ENCODE data around the gene PRRT4.

DNA sequence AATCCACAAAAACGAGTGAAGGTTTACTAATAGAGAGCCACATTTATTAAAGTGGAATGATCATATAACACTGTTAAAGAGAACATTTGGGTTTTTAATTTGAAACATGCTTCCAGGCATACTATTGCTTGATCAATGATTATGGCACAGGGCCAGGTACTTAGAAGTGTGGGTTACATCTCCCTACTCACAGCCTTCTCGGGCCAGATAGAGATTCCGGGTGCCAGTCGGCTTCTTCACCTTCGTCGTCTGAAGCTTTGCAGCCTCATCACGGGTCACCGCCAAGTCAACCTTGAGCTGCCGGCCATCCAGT lies 37.2 kb downstream of the PRRT4 start:
- TF ChIP-seq, protein P1, sequence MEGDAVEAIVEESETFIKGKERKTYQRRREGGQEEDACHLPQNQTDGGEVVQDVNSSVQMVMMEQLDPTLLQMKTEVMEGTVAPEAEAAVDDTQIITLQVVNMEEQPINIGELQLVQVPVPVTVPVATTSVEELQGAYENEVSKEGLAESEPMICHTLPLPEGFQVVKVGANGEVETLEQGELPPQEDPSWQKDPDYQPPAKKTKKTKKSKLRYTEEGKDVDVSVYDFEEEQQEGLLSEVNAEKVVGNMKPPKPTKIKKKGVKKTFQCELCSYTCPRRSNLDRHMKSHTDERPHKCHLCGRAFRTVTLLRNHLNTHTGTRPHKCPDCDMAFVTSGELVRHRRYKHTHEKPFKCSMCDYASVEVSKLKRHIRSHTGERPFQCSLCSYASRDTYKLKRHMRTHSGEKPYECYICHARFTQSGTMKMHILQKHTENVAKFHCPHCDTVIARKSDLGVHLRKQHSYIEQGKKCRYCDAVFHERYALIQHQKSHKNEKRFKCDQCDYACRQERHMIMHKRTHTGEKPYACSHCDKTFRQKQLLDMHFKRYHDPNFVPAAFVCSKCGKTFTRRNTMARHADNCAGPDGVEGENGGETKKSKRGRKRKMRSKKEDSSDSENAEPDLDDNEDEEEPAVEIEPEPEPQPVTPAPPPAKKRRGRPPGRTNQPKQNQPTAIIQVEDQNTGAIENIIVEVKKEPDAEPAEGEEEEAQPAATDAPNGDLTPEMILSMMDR (tag by site-specific recombination; IDR thresholded peaks at IDR 0.05): no peak
- no peak for TF ChIP-seq ZBTB17 (tag by site-specific recombination; IDR thresholded peaks at IDR 0.05)
- TF ChIP-seq, protein P2, sequence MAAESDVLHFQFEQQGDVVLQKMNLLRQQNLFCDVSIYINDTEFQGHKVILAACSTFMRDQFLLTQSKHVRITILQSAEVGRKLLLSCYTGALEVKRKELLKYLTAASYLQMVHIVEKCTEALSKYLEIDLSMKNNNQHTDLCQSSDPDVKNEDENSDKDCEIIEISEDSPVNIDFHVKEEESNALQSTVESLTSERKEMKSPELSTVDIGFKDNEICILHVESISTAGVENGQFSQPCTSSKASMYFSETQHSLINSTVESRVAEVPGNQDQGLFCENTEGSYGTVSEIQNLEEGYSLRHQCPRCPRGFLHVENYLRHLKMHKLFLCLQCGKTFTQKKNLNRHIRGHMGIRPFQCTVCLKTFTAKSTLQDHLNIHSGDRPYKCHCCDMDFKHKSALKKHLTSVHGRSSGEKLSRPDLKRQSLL (tag by site-specific recombination; IDR thresholded peaks at IDR 0.05): no peak
- TF ChIP-seq SP7 (tag by site-specific recombination; IDR thresholded peaks at IDR 0.05): no peak
